ENCODE measurements around the gene FNBP1L. TPM values are rescaled to one million over a fixed set of nuclear protein-coding genes. Genes with fewer than 3 reads are reported as not detected.

FNBP1L gene
- total RNA-seq, 1 experiment from 2014 or later: 33.4 TPM

- CTCF ChIA-PET: no interaction called here
- no peak overlapping the region for H3K27ac Mint-ChIP-seq (ENCODE audit: unreplicated experiment)
Observed at GRCh38 chr1:93411000-93411399, 36.9 kb upstream of the FNBP1L start.

GRCh38 chr1:93414749-93415148 lies 33.2 kb upstream of the FNBP1L start:
- Mint-ChIP-seq H3K27me3 (ENCODE audit: insufficient read depth, unreplicated experiment) (no peaks in the 10 kb centered on the region), H3K4me3 (ENCODE audit: unreplicated experiment) (no peak overlapping the region), H3K4me1 (ENCODE audit: low read depth, unreplicated experiment) (no peaks in the 10 kb centered on the region), H3K9me3 (ENCODE audit: unreplicated experiment) (peaks cover 3% of the 10 kb centered on the region), H3K36me3 (ENCODE audit: insufficient read depth, unreplicated experiment) (no peaks in the 10 kb centered on the region), H3K27ac (ENCODE audit: unreplicated experiment) (no peak overlapping the region)
- H3K36me3 ChIP-seq (ENCODE audit: control insufficient read depth, insufficient read depth, low read length): no peaks in the 10 kb centered on the region
- H3K4me1 ChIP-seq: no peaks in the 10 kb centered on the region
- no peak for TF ChIP-seq CTCF (IDR thresholded peaks at IDR 0.05; ENCODE audit: insufficient read depth in 1 of 2, low read depth in 1 of 2, low read length in 1 of 2, severe bottlenecking in 1 of 2, unreplicated experiment in 1 of 2)
- no peak overlapping the region for H3K4me3 ChIP-seq (ENCODE audit: low read depth, low read length)
- intact Hi-C loops (cut with micrococcal nuclease; ENCODE audit: unreplicated experiment): no loop called here
- BruUV-seq (replicated peaks): no TSS peak
- no peaks in the 10 kb centered on the region for H3K9me3 ChIP-seq
- H3K27me3 ChIP-seq (replicated peaks; ENCODE audit: control insufficient read depth, insufficient read depth, low read length): no peaks in the 10 kb centered on the region
- ChIA-PET POLR2A (no interaction called here), CTCF (interaction anchor here (0.6 kb wide), 1 partner anchor 110 kb away, joined by 3 read pairs; no protein-coding TSS in a partner anchor)
- DNase-seq: no peak

More at GRCh38 chr1:93411000-93411399, 36.9 kb upstream of the FNBP1L start:
- no TSS peak for BruUV-seq (replicated peaks)
- no peak overlapping the region for H3K4me3 Mint-ChIP-seq (ENCODE audit: unreplicated experiment)
- no peak for TF ChIP-seq CTCF (IDR thresholded peaks at IDR 0.05; ENCODE audit: insufficient read depth in 1 of 2, low read depth in 1 of 2, low read length in 1 of 2, severe bottlenecking in 1 of 2, unreplicated experiment in 1 of 2)
- Histone ChIP-seq H3K4me1 (no peaks in the 10 kb centered on the region), H3K9me3 (no peaks in the 10 kb centered on the region), H3K4me3 (ENCODE audit: low read depth, low read length) (no peak overlapping the region), H3K27me3 (replicated peaks; ENCODE audit: control insufficient read depth, insufficient read depth, low read length) (no peaks in the 10 kb centered on the region), H3K36me3 (ENCODE audit: control insufficient read depth, insufficient read depth, low read length) (no peaks in the 10 kb centered on the region)
- intact Hi-C loops (cut with micrococcal nuclease; ENCODE audit: unreplicated experiment): no loop called here
- no peak for DNase-seq
- H3K4me1 Mint-ChIP-seq (ENCODE audit: low read depth, unreplicated experiment): no peaks in the 10 kb centered on the region
- peaks cover 8% of the 10 kb centered on the region for H3K9me3 Mint-ChIP-seq (ENCODE audit: unreplicated experiment)
- POLR2A ChIA-PET: no interaction called here
- H3K27me3 Mint-ChIP-seq (ENCODE audit: insufficient read depth, unreplicated experiment): no peaks in the 10 kb centered on the region
- no peaks in the 10 kb centered on the region for H3K36me3 Mint-ChIP-seq (ENCODE audit: insufficient read depth, unreplicated experiment)

GRCh38 chr1:93415296-93415695 lies 32.6 kb upstream of the FNBP1L start:
- POLR2A ChIA-PET: no interaction called here
- no TSS peak for BruUV-seq (replicated peaks)

More at GRCh38 chr1:93415296-93415695, 32.6 kb upstream of the FNBP1L start:
- no peak overlapping the region for H3K4me3 Mint-ChIP-seq (ENCODE audit: unreplicated experiment)
- H3K4me1 Mint-ChIP-seq (ENCODE audit: low read depth, unreplicated experiment): no peaks in the 10 kb centered on the region
- Histone ChIP-seq H3K4me3 (ENCODE audit: low read depth, low read length) (no peak overlapping the region), H3K4me1 (no peaks in the 10 kb centered on the region), H3K36me3 (ENCODE audit: control insufficient read depth, insufficient read depth, low read length) (no peaks in the 10 kb centered on the region), H3K27me3 (replicated peaks; ENCODE audit: control insufficient read depth, insufficient read depth, low read length) (no peaks in the 10 kb centered on the region), H3K9me3 (no peaks in the 10 kb centered on the region)
- no peak for DNase-seq
- no peaks in the 10 kb centered on the region for H3K36me3 Mint-ChIP-seq (ENCODE audit: insufficient read depth, unreplicated experiment)
- CTCF ChIA-PET: interaction anchor here (0.6 kb wide), 1 partner anchor 111 kb away, joined by 3 read pairs; no protein-coding TSS in a partner anchor
- H3K27me3 Mint-ChIP-seq (ENCODE audit: insufficient read depth, unreplicated experiment): no peaks in the 10 kb centered on the region
- intact Hi-C loops (cut with micrococcal nuclease; ENCODE audit: unreplicated experiment): no loop called here
- H3K27ac Mint-ChIP-seq (ENCODE audit: unreplicated experiment): no peak overlapping the region
- no peak for TF ChIP-seq CTCF (IDR thresholded peaks at IDR 0.05; ENCODE audit: insufficient read depth in 1 of 2, low read depth in 1 of 2, low read length in 1 of 2, severe bottlenecking in 1 of 2, unreplicated experiment in 1 of 2)
- H3K9me3 Mint-ChIP-seq (ENCODE audit: unreplicated experiment): no peaks in the 10 kb centered on the region

Measured in Caco-2 (cell line).